SKM-1 (cell line): ENCODE measurements around the gene HS3ST5.
"Not testable (repeated sequence)": the region's sequence is repeated elsewhere in the genome, so short reads cannot be mapped to it uniquely, and the experiment has no call there.

Source experiments
- DNase-seq: peaks from one replicate; lab custom pipeline; 2025; ENCODE audit not compliant: unreplicated experiment; lab: John Stamatoyannopoulos, UW

The HS3ST5 gene

GRCh38 chr6:114280239-114280982 lies 62.4 kb downstream of the HS3ST5 start:
- no peak for DNase-seq

- no peak for DNase-seq
Observed at GRCh38 chr6:114277220-114277619, 65.6 kb downstream of the HS3ST5 start.

GRCh38 chr6:114276783-114277182 lies 66.0 kb downstream of the HS3ST5 start:
- DNase-seq: no peak

GRCh38 chr6:114274836-114275235 lies 68.0 kb downstream of the HS3ST5 start:
- no peak for DNase-seq

- no peak for DNase-seq
Observed at GRCh38 chr6:114272582-114272981, 70.2 kb downstream of the HS3ST5 start.

- DNase-seq: no peak
Observed at GRCh38 chr6:114271405-114271804, 71.4 kb downstream of the HS3ST5 start.

GRCh38 chr6:114267897-114268296 lies 74.9 kb downstream of the HS3ST5 start:
- no peak for DNase-seq

- no peak for DNase-seq
Observed at GRCh38 chr6:114260810-114261209, 82.0 kb downstream of the HS3ST5 start.

- DNase-seq: no peak
Observed at GRCh38 chr6:114258376-114258775, 84.4 kb downstream of the HS3ST5 start.

- no peak for DNase-seq
Observed at GRCh38 chr6:114253431-114253830, 89.4 kb downstream of the HS3ST5 start.

GRCh38 chr6:114249522-114249921 lies 93.3 kb downstream of the HS3ST5 start:
- no peak for DNase-seq

GRCh38 chr6:114247101-114247500 lies 95.7 kb downstream of the HS3ST5 start:
- DNase-seq: no peak

- DNase-seq: no peak
Observed at GRCh38 chr6:114240796-114241195, 102.0 kb downstream of the HS3ST5 start.

GRCh38 chr6:114228675-114229074 lies 114.1 kb downstream of the HS3ST5 start:
- DNase-seq: no peak

GRCh38 chr6:114227944-114228468 lies 114.8 kb downstream of the HS3ST5 start:
- no peak for DNase-seq

- DNase-seq: no peak
Observed at GRCh38 chr6:114220241-114220640, 122.6 kb downstream of the HS3ST5 start.

- no peak for DNase-seq
Observed at GRCh38 chr6:114218437-114219340, 124.1 kb downstream of the HS3ST5 start.

- DNase-seq: not testable (repeated sequence)
Observed at GRCh38 chr6:114217996-114218395, 124.8 kb downstream of the HS3ST5 start.

- DNase-seq: no peak
Observed at GRCh38 chr6:114216789-114217467, 125.9 kb downstream of the HS3ST5 start.

- no peak for DNase-seq
Observed at GRCh38 chr6:114210467-114210866, 132.4 kb downstream of the HS3ST5 start.

- no peak for DNase-seq
Observed at GRCh38 chr6:114203460-114203859, 139.4 kb downstream of the HS3ST5 start.
